HepG2 (cell line): ENCODE measurements around the gene TMEM225. TPM values are rescaled to one million over a fixed set of nuclear protein-coding genes. Genes with fewer than 3 reads are reported as not detected.

Source experiments
- ATAC-seq: fragments of 200-7000 bp; cut with Tn5 transposase; 3 replicates; pipeline ENCODE4 v1.9.1; 2020; ENCODE audit warnings: mild to moderate bottlenecking, moderate library complexity
- BruUV-seq: library from RNA; stranded (reverse); fragments of 400-500 nt; replicated peaks from 2 replicates; lab custom pipeline; 2021; lab: Mats Ljungman, UMichigan
- CTCF ChIA-PET: fragments of 300-600 bp; formaldehyde crosslinking; extraction: SDS; loops from one replicate; lab custom pipeline; 2021; ENCODE audit warnings: low total read pairs, inconsistent platforms, low intra/inter-chr PET ratio; lab: Yijun Ruan, JAX
- POLR2A ChIA-PET: fragments of 350-600 bp; sonication (Branson Sonifier 250); formaldehyde crosslinking; loops from one replicate; lab custom pipeline; 2020; ENCODE audit warnings: antibody characterized with exemption, inconsistent platforms; lab: Yijun Ruan, JAX
- DNase-seq: peaks from one replicate; pipeline ENCODE4 v3.0.0-alpha.2; 2015; ENCODE audit warnings: low spot score
- FAIRE-seq: peaks from 3 replicates; lab custom pipeline; 2011; peaks lifted over from hg19 to GRCh38; lab: Jason Lieb, UNC
- H2AFZ ChIP-seq: one replicate; pipeline ENCODE4 v1.6.1; 2011; ENCODE audit warnings: low read length, inconsistent platforms
- H3K27ac ChIP-seq: fragments of 300-600 bp; 3 replicates; pipeline ENCODE4 v1.8.0; 2011; ENCODE audit warnings: mixed run types, mild to moderate bottlenecking, mixed read lengths, low read length, inconsistent platforms; ENCODE audit not compliant: insufficient read depth; ENCODE audit errors: extremely low read length
- H3K27me3 ChIP-seq, 2 experiments: fragments of 200-600 bp in 1 of 2; 2 replicates in 1 of 2; 3 replicates in 1 of 2; pipeline versions ENCODE4 v1.6.0 to v1.8.0; 2011; ENCODE audit warnings: low read length in 2 of 2, mild to moderate bottlenecking in 2 of 2, moderate library complexity in 2 of 2, inconsistent platforms in 1 of 2; ENCODE audit not compliant: insufficient read depth in 2 of 2, control insufficient read depth in 1 of 2
- H3K36me3 ChIP-seq, 2 experiments: fragments of 200-600 bp in 1 of 2; replicated peaks in 1 of 2; 2 replicates in 1 of 2; 3 replicates in 1 of 2; pipeline versions ENCODE4 v1.5.1 to v1.8.0; 2011; ENCODE audit warnings: low read length in 2 of 2, inconsistent platforms in 1 of 2; ENCODE audit not compliant: insufficient read depth in 2 of 2, control insufficient read depth in 1 of 2
- H3K4me1 ChIP-seq: 2 replicates; pipeline ENCODE4 v1.5.1; 2012; ENCODE audit warnings: low read length, inconsistent platforms; ENCODE audit not compliant: insufficient read depth
- H3K4me2 ChIP-seq: 2 replicates; pipeline ENCODE4 v1.6.0; 2011; ENCODE audit warnings: low read depth, low read length, inconsistent platforms
- H3K4me3 ChIP-seq, 3 experiments: fragments of 200-600 bp in 1 of 3; sonication (generic), shearing (Covaris generic) in 1 of 3; replicated peaks in 1 of 3; 2 replicates each; pipeline ENCODE4 v1.5.1; 2011 to 2016; ENCODE audit warnings: low read length in 3 of 3, inconsistent platforms in 2 of 3, low read depth in 2 of 3, mild to moderate bottlenecking in 2 of 3, control low read depth in 1 of 3, mixed read lengths in 1 of 3; ENCODE audit not compliant: insufficient read depth in 1 of 3
- H3K79me2 ChIP-seq: one replicate; pipeline ENCODE4 v1.6.1; 2011; ENCODE audit warnings: low read length, inconsistent platforms; ENCODE audit not compliant: insufficient read depth
- H3K9ac ChIP-seq: 2 replicates; pipeline ENCODE4 v1.6.0; 2011; ENCODE audit warnings: mild to moderate bottlenecking, low read depth, low read length, inconsistent platforms; ENCODE audit not compliant: insufficient read depth
- H3K9me3 ChIP-seq: 2 replicates; pipeline ENCODE4 v1.5.1; 2012; ENCODE audit warnings: mild to moderate bottlenecking, low read length
- H4K20me1 ChIP-seq: 2 replicates; pipeline ENCODE4 v1.6.0; 2011; ENCODE audit warnings: inconsistent platforms, mild to moderate bottlenecking, low read length, moderate library complexity; ENCODE audit not compliant: insufficient read depth
- BHLHE40 ChIP-seq: IDR thresholded peaks from 2 replicates; pipeline ENCODE4 v1.6.1; 2011; ENCODE audit warnings: low read length, improper control_type of control experiment
- FOXM1 ChIP-seq: sonication (generic); formaldehyde crosslinking; IDR thresholded peaks from 2 replicates; pipeline ENCODE4 v1.5.0; 2020; ENCODE audit warnings: missing genetic modification reagents
- GATAD1 ChIP-seq: IDR thresholded peaks from 2 replicates; pipeline ENCODE4 v1.6.1; 2016; ENCODE audit warnings: missing genetic modification reagents, missing compliant biosample characterization
- NONO ChIP-seq, 2 experiments: fragments of 450-650 bp in 1 of 2; sonication (generic) in 1 of 2; formaldehyde crosslinking in 1 of 2; IDR thresholded peaks in 1 of 2; conservative IDR thresholded peaks in 1 of 2; 2 replicates each; pipeline versions ENCODE4 v1.6.1 to v1.8.0; 2017 to 2022; ENCODE audit warnings: mild to moderate bottlenecking in 1 of 2, missing genetic modification reagents in 1 of 2, moderate library complexity in 1 of 2
- RARG ChIP-seq: sonication (generic); formaldehyde crosslinking; IDR thresholded peaks from 2 replicates; pipeline ENCODE4 v1.4.0; 2020; ENCODE audit warnings: low read depth, mild to moderate bottlenecking, missing genetic modification reagents
- RFXAP ChIP-seq: sonication (generic); formaldehyde crosslinking; IDR thresholded peaks from 2 replicates; pipeline ENCODE4 v1.4.0; 2020; ENCODE audit warnings: missing genetic modification reagents, borderline replicate concordance
- STAG1 ChIP-seq: sonication (generic); formaldehyde crosslinking; IDR thresholded peaks from 2 replicates; pipeline ENCODE4 v1.4.0; 2020; ENCODE audit warnings: missing genetic modification reagents
- ZBTB7B ChIP-seq: sonication (generic); formaldehyde crosslinking; IDR thresholded peaks from 2 replicates; pipeline ENCODE4 v1.4.0; 2020; ENCODE audit warnings: missing genetic modification reagents
- ZNF24 ChIP-seq: fragments of 450-650 bp; IDR thresholded peaks from 2 replicates; pipeline ENCODE4 v1.6.1; 2017; ENCODE audit warnings: antibody characterized with exemption, mild to moderate bottlenecking
- ZNF33A ChIP-seq: sonication (generic); formaldehyde crosslinking; IDR thresholded peaks from 2 replicates; pipeline ENCODE4 v1.5.1; 2020; ENCODE audit warnings: missing genetic modification reagents, mild to moderate bottlenecking, moderate library complexity, borderline replicate concordance
- ZNF562 ChIP-seq: sonication (generic); formaldehyde crosslinking; IDR thresholded peaks from 2 replicates; pipeline ENCODE4 v1.8.0; 2022; ENCODE audit warnings: missing genetic modification reagents, borderline replicate concordance
- WGBS: methylation state at CpG from one replicate; pipeline ENCODE4 v1.1.6; 2017; ENCODE audit warnings: low lambda C conversion rate; 5-methylcytosine and 5-hydroxymethylcytosine counted together
- in situ Hi-C: cut with HindIII; loops from 2 replicates; pipeline ENCODE4 v1.10.0; 2017; ENCODE audit warnings: low pct_unique_long_range_greater_than_20kb; ENCODE audit not compliant: extremely low pct_ligation_motif_present
- intact Hi-C: fragments of 100-400 bp; cut with micrococcal nuclease; formaldehyde crosslinking; loops from one replicate; pipeline ENCODE4 v1.10.0; 2022; ENCODE audit not compliant: unreplicated experiment
- polyA plus RNA-seq, 8 experiments: library from polyadenylated mRNA; depleted of rRNA in 3 of 8; stranded (reverse) in 7 of 8; unstranded in 1 of 8; fragments of >200 nt; fragmentation: Illumina TruSeq in 4 of 8; extraction: Trizol in 4 of 8; gene quantifications; 2 replicates each; pipeline versions ENCODE4 v1.2.1 to v1.2.3, GENCODE V29; 2011 to 2016; ENCODE audit warnings: low read depth in 4 of 8, missing spikeins in 1 of 8, mixed read lengths in 1 of 8; ENCODE audit not compliant: insufficient read depth in 1 of 8
- total RNA-seq, 5 experiments: library from RNA; depleted of rRNA; stranded (reverse); fragments of >200 nt; fragmentation: Illumina TruSeq; extraction: Trizol; gene quantifications; 2 replicates each; pipeline ENCODE4 v1.2.3, GENCODE V29; 2016; ENCODE audit warnings: low read depth in 1 of 5
- TF ChIP-seq, protein P1 (sequence below), 2 experiments: IDR thresholded peaks; 2 replicates each; pipeline ENCODE4 v1.6.1; 2011 to 2012; ENCODE audit warnings: low read length in 2 of 2, borderline replicate concordance in 1 of 2, low read depth in 1 of 2, mild to moderate bottlenecking in 1 of 2, moderate library complexity in 1 of 2
- TF ChIP-seq, protein P2 (sequence below): sonication (generic); formaldehyde crosslinking; IDR thresholded peaks from 2 replicates; pipeline ENCODE4 v1.4.0; 2020; ENCODE audit warnings: missing genetic modification reagents, borderline replicate concordance
- TF ChIP-seq, protein P3 (sequence below): sonication (generic); formaldehyde crosslinking; IDR thresholded peaks from 2 replicates; pipeline ENCODE4 v1.5.0; 2020; ENCODE audit warnings: missing genetic modification reagents
- TF ChIP-seq, protein P4 (sequence below): sonication (generic); formaldehyde crosslinking; IDR thresholded peaks from 2 replicates; pipeline ENCODE4 v1.4.0; 2020; ENCODE audit warnings: missing genetic modification reagents
- TF ChIP-seq, protein P5 (sequence below): sonication (generic); formaldehyde crosslinking; IDR thresholded peaks from 2 replicates; pipeline ENCODE4 v1.5.1; 2020; ENCODE audit warnings: missing genetic modification reagents, mild to moderate bottlenecking, borderline replicate concordance

Gene TMEM225
- total and polyA plus RNA-seq, 2 of the 13 experiments (the other 11 are each of a cell fraction or from before 2014, with no cell fraction given) = not detected

DNA sequence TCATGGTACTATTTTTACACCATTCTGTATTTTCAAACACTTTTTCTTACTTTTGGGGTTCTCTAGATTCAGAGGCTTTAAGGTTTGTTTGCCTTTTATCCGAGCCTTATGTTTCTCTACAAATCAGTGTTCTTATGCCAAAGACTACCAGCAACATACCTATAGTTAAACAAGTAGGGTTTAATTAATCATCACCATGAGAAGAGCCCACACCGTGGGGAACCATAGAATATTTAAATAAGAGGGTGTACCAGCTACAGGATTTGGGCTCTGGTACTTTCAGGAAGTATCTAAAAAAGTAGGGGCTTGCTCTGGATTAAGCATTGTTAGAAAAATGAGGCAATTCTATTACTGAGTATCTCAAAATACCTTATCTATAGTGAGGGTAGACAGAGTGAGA lies 25.7 kb downstream of the TMEM225 start (continued):
- TF ChIP-seq ZNF562 (CRISPR knock-in tag) (no peak), RFXAP (CRISPR knock-in tag) (no peak)

DNA sequence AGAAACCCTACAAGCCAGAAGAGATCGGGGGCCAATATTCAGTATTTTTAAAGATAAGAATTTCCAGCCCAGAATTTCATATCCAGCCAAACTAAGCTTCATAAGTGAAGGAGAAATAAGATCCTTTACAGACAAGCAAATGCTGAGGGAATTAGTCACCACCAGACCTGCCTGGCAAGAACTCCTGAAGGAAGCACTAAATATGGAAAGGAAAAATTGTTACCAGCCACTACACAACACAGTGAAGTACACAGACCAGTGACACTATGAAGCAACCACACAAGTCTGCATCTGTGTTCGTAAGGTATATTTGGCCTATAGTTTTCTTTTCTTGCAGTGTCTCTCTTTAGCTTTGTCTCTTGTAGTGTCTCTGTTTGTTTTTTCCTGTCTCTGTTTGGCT lies 29.0 kb downstream of the TMEM225 start:
- ATAC-seq = no peak
- Histone ChIP-seq H2AFZ (no peak overlapping the region), H3K4me2 (no peak overlapping the region), H3K27ac (no peak overlapping the region), H3K4me3 (no peak overlapping the region), H3K9me3 (peaks cover 24% of the 10 kb centered on the region), H3K27me3 (no peaks in the 10 kb centered on the region), H4K20me1 (no peaks in the 10 kb centered on the region), H3K79me2 (no peaks in the 10 kb centered on the region), H3K36me3 (no peaks in the 10 kb centered on the region), H3K9ac (no peak overlapping the region), H3K4me1 (no peaks in the 10 kb centered on the region)
- ChIA-PET POLR2A (no interaction called here), CTCF (no interaction called here)
- no peak for FAIRE-seq
- in situ Hi-C loops (no loop called here), intact Hi-C loops (no loop called here)
- WGBS = 16% methylated on average over 2 of the region's 2 CpGs
- no TSS peak for BruUV-seq
- no peak for DNase-seq
- TF ChIP-seq NONO (IDR thresholded peaks at IDR 0.05) (no peak), NONO (CRISPR knock-in tag; conservative IDR thresholded peaks at IDR 0.05) (no peak), ZNF33A (CRISPR knock-in tag) (no peak), GATAD1 (CRISPR knock-in tag) (no peak), ZNF24 (no peak), ZBTB7B (CRISPR knock-in tag) (no peak), BHLHE40 (no peak), RARG (no peak), FOXM1 (CRISPR knock-in tag) (no peak), STAG1 (CRISPR knock-in tag) (no peak)
- TF ChIP-seq, protein P1, sequence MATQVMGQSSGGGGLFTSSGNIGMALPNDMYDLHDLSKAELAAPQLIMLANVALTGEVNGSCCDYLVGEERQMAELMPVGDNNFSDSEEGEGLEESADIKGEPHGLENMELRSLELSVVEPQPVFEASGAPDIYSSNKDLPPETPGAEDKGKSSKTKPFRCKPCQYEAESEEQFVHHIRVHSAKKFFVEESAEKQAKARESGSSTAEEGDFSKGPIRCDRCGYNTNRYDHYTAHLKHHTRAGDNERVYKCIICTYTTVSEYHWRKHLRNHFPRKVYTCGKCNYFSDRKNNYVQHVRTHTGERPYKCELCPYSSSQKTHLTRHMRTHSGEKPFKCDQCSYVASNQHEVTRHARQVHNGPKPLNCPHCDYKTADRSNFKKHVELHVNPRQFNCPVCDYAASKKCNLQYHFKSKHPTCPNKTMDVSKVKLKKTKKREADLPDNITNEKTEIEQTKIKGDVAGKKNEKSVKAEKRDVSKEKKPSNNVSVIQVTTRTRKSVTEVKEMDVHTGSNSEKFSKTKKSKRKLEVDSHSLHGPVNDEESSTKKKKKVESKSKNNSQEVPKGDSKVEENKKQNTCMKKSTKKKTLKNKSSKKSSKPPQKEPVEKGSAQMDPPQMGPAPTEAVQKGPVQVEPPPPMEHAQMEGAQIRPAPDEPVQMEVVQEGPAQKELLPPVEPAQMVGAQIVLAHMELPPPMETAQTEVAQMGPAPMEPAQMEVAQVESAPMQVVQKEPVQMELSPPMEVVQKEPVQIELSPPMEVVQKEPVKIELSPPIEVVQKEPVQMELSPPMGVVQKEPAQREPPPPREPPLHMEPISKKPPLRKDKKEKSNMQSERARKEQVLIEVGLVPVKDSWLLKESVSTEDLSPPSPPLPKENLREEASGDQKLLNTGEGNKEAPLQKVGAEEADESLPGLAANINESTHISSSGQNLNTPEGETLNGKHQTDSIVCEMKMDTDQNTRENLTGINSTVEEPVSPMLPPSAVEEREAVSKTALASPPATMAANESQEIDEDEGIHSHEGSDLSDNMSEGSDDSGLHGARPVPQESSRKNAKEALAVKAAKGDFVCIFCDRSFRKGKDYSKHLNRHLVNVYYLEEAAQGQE (IDR thresholded peaks at IDR 0.05; ENCODE audit: borderline replicate concordance in 1 of 2, low read depth in 1 of 2, low read length in 2 of 2) = no peak
- TF ChIP-seq, protein P2, sequence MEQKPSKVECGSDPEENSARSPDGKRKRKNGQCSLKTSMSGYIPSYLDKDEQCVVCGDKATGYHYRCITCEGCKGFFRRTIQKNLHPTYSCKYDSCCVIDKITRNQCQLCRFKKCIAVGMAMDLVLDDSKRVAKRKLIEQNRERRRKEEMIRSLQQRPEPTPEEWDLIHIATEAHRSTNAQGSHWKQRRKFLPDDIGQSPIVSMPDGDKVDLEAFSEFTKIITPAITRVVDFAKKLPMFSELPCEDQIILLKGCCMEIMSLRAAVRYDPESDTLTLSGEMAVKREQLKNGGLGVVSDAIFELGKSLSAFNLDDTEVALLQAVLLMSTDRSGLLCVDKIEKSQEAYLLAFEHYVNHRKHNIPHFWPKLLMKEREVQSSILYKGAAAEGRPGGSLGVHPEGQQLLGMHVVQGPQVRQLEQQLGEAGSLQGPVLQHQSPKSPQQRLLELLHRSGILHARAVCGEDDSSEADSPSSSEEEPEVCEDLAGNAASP (CRISPR knock-in tag) = no peak
- TF ChIP-seq, protein P3, sequence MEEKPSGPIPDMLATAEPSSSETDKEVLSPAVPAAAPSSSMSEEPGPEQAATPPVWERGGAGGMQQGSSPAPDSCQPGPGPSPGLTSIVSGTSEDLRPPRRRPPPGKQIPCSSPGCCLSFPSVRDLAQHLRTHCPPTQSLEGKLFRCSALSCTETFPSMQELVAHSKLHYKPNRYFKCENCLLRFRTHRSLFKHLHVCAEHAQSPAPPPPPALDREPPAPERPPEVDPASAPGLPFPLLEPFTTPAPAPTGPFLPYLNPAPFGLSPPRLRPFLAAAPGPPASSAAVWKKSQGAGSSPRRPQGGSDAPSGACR (CRISPR knock-in tag) = no peak
- TF ChIP-seq, protein P4, sequence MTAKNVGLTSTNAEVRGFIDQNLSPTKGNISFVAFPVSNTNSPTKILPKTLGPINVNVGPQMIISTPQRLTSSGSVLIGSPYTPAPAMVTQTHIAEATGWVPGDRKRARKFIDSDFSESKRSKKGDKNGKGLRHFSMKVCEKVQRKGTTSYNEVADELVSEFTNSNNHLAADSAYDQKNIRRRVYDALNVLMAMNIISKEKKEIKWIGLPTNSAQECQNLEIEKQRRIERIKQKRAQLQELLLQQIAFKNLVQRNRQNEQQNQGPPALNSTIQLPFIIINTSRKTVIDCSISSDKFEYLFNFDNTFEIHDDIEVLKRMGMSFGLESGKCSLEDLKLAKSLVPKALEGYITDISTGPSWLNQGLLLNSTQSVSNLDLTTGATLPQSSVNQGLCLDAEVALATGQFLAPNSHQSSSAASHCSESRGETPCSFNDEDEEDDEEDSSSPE = no peak
- TF ChIP-seq, protein P5, sequence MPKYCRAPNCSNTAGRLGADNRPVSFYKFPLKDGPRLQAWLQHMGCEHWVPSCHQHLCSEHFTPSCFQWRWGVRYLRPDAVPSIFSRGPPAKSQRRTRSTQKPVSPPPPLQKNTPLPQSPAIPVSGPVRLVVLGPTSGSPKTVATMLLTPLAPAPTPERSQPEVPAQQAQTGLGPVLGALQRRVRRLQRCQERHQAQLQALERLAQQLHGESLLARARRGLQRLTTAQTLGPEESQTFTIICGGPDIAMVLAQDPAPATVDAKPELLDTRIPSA (CRISPR knock-in tag) = no peak
